HEK293 (cell line): ENCODE data around the gene PCLAF.
"Not testable (repeated sequence)": the region's sequence is repeated elsewhere in the genome, so short reads cannot be mapped to it uniquely, and the experiment has no call there.

Experiments
- CTCF ChIA-PET: fragments of 350-600 bp; formaldehyde crosslinking; extraction: SDS; loops from one replicate; lab custom pipeline; 2021; ENCODE audit warnings: antibody characterized with exemption; lab: Yijun Ruan, JAX
- POLR2A ChIA-PET: fragments of 300-600 bp; formaldehyde crosslinking; extraction: SDS; loops from one replicate; lab custom pipeline; 2020; ENCODE audit warnings: antibody characterized with exemption, inconsistent platforms; lab: Yijun Ruan, JAX
- H3K27ac ChIP-seq: fragments of 200-500 bp; sonication (Bioruptor generic); 2 replicates; pipeline ENCODE4 v1.5.1; 2014; ENCODE audit warnings: low read depth, low read length, control low read depth, inconsistent platforms; ENCODE audit errors: extremely low read depth
- H3K36me3 ChIP-seq, 2 experiments: fragments of 200-500 bp in 1 of 2; sonication (Bioruptor generic) in 1 of 2; 1 replicate in 1 of 2; 2 replicates in 1 of 2; pipeline ENCODE4 v1.5.1; 2014 to 2017; ENCODE audit warnings: inconsistent platforms in 2 of 2, low read length in 2 of 2; ENCODE audit not compliant: control insufficient read depth in 2 of 2, insufficient read depth in 1 of 2
- H3K4me1 ChIP-seq: fragments of 200-500 bp; sonication (Bioruptor generic); 2 replicates; pipeline ENCODE4 v1.5.1; 2014; ENCODE audit warnings: mild to moderate bottlenecking, low read length, inconsistent platforms; ENCODE audit not compliant: control insufficient read depth, insufficient read depth
- H3K4me3 ChIP-seq: 2 replicates; pipeline ENCODE4 v1.5.1; 2011; ENCODE audit warnings: low read depth, mild to moderate bottlenecking, control low read depth, low read length, moderate library complexity
- H3K9me3 ChIP-seq: fragments of 200-500 bp; sonication (Bioruptor generic); 2 replicates; pipeline ENCODE4 v1.5.1; 2014; ENCODE audit warnings: low read depth, low read length, inconsistent platforms; ENCODE audit not compliant: control insufficient read depth, insufficient read depth
- GLI4 ChIP-seq: fragments of 450-650 bp; formaldehyde crosslinking; IDR thresholded peaks from 2 replicates; pipeline ENCODE4 v1.5.1; 2016; ENCODE audit warnings: missing biosample characterization, missing genetic modification characterization
- KLF9 ChIP-seq: fragments of 450-650 bp; formaldehyde crosslinking; IDR thresholded peaks from 2 replicates; pipeline ENCODE4 v1.5.1; 2016; ENCODE audit warnings: missing biosample characterization, missing genetic modification characterization, low read depth
- MZF1 ChIP-seq: fragments of 450-650 bp; formaldehyde crosslinking; IDR thresholded peaks from 2 replicates; pipeline ENCODE4 v1.5.1; 2017; ENCODE audit warnings: missing biosample characterization, missing genetic modification characterization, borderline replicate concordance
- OSR2 ChIP-seq: fragments of 450-650 bp; formaldehyde crosslinking; IDR thresholded peaks from 2 replicates; pipeline ENCODE4 v1.5.1; 2016; ENCODE audit warnings: missing biosample characterization, missing genetic modification characterization
- OVOL3 ChIP-seq: fragments of 450-650 bp; formaldehyde crosslinking; IDR thresholded peaks from 2 replicates; pipeline ENCODE4 v1.5.1; 2016; ENCODE audit warnings: missing biosample characterization, missing genetic modification characterization
- SP3 ChIP-seq: fragments of 450-650 bp; formaldehyde crosslinking; IDR thresholded peaks from 2 replicates; pipeline ENCODE4 v1.5.1; 2016; ENCODE audit warnings: missing biosample characterization, missing genetic modification characterization
- YY1 ChIP-seq: fragments of 450-650 bp; formaldehyde crosslinking; IDR thresholded peaks from 2 replicates; pipeline ENCODE4 v1.5.1; 2018; ENCODE audit warnings: missing biosample characterization, missing genetic modification characterization
- ZBTB11 ChIP-seq: fragments of 450-650 bp; formaldehyde crosslinking; conservative IDR thresholded peaks from 2 replicates; pipeline ENCODE4 v1.5.1; 2016; ENCODE audit warnings: low read depth, missing biosample characterization, missing genetic modification characterization
- ZEB2 ChIP-seq: fragments of 450-650 bp; formaldehyde crosslinking; IDR thresholded peaks from 2 replicates; pipeline ENCODE4 v1.5.1; 2016; ENCODE audit warnings: missing biosample characterization, missing genetic modification characterization
- ZFP69B ChIP-seq: fragments of 450-650 bp; formaldehyde crosslinking; IDR thresholded peaks from 2 replicates; pipeline ENCODE4 v1.5.1; 2016; ENCODE audit warnings: missing biosample characterization, missing genetic modification characterization
- ZNF10 ChIP-seq: fragments of 450-650 bp; formaldehyde crosslinking; IDR thresholded peaks from 2 replicates; pipeline ENCODE4 v1.5.1; 2017; ENCODE audit warnings: missing biosample characterization, missing genetic modification characterization
- ZNF175 ChIP-seq: fragments of 450-650 bp; formaldehyde crosslinking; IDR thresholded peaks from 2 replicates; pipeline ENCODE4 v1.5.1; 2016; ENCODE audit warnings: missing biosample characterization, missing genetic modification characterization
- ZNF521 ChIP-seq: fragments of 450-650 bp; formaldehyde crosslinking; IDR thresholded peaks from 2 replicates; pipeline ENCODE4 v1.5.1; 2017; ENCODE audit warnings: missing biosample characterization, mild to moderate bottlenecking, missing genetic modification characterization
- ZNF544 ChIP-seq: fragments of 450-650 bp; formaldehyde crosslinking; IDR thresholded peaks from 2 replicates; pipeline ENCODE4 v1.5.0; 2017; ENCODE audit warnings: missing biosample characterization, missing genetic modification characterization
- ZNF548 ChIP-seq: fragments of 450-650 bp; formaldehyde crosslinking; IDR thresholded peaks from 2 replicates; pipeline ENCODE4 v1.5.1; 2016; ENCODE audit warnings: missing biosample characterization, missing genetic modification characterization
- ZNF561 ChIP-seq: fragments of 450-650 bp; IDR thresholded peaks from 2 replicates; pipeline ENCODE4 v1.5.1; 2018; ENCODE audit warnings: missing biosample characterization, missing genetic modification characterization, borderline replicate concordance
- ZNF629 ChIP-seq: fragments of 450-650 bp; formaldehyde crosslinking; IDR thresholded peaks from 2 replicates; pipeline ENCODE4 v1.5.1; 2017; ENCODE audit warnings: missing biosample characterization, missing genetic modification characterization
- ZNF791 ChIP-seq: fragments of 450-650 bp; formaldehyde crosslinking; IDR thresholded peaks from 2 replicates; pipeline ENCODE4 v1.5.1; 2016; ENCODE audit warnings: missing biosample characterization, missing genetic modification characterization
- ZNF843 ChIP-seq: fragments of 450-650 bp; formaldehyde crosslinking; IDR thresholded peaks from 2 replicates; pipeline ENCODE4 v1.5.1; 2016; ENCODE audit warnings: missing biosample characterization, missing genetic modification characterization
- TF ChIP-seq, protein P1 (sequence below): fragments of 450-650 bp; formaldehyde crosslinking; IDR thresholded peaks from 2 replicates; pipeline ENCODE4 v1.5.1; 2017; ENCODE audit warnings: missing biosample characterization, missing genetic modification characterization

PCLAF gene

GRCh38 chr15:64398575-64398974, 17.3 kb upstream of the PCLAF start (continued):
- TF ChIP-seq ZNF561 (no peak), ZNF544 (no peak), YY1 (tag by site-specific recombination) (no peak), OVOL3 (tag by site-specific recombination) (no peak), ZNF548 (tag by site-specific recombination) (no peak), ZNF791 (no peak), ZNF629 (no peak)

GRCh38 chr15:64396789-64397188, 15.5 kb upstream of the PCLAF start:
- POLR2A ChIA-PET = no interaction called here
- H3K36me3 ChIP-seq = peaks cover 24 to 58% of the 10 kb centered on the region in 2 experiments

GRCh38 chr15:64392471-64392870, 11.2 kb upstream of the PCLAF start:
- POLR2A ChIA-PET, H3K4me1 ChIP-seq, CTCF ChIA-PET, H3K27ac ChIP-seq, H3K9me3 ChIP-seq, H3K4me3 ChIP-seq: not testable (repeated sequence)
- peaks cover 16 to 28% of the 10 kb centered on the region in 2 experiments for H3K36me3 ChIP-seq

More at GRCh38 chr15:64396789-64397188, 15.5 kb upstream of the PCLAF start:
- Histone ChIP-seq H3K4me3 (no peak overlapping the region), H3K27ac (no peak overlapping the region), H3K9me3 (no peaks in the 10 kb centered on the region), H3K4me1 (no peaks in the 10 kb centered on the region)
- no peak for TF ChIP-seq KLF9 (tag by site-specific recombination)
- no peak for TF ChIP-seq ZNF544
- no peak for TF ChIP-seq ZFP69B
- no peak for TF ChIP-seq OSR2 (tag by site-specific recombination)
- no peak for TF ChIP-seq ZNF843 (tag by site-specific recombination)
- no peak for TF ChIP-seq ZNF521 (tag by site-specific recombination)
- CTCF ChIA-PET = no interaction called here

DNA sequence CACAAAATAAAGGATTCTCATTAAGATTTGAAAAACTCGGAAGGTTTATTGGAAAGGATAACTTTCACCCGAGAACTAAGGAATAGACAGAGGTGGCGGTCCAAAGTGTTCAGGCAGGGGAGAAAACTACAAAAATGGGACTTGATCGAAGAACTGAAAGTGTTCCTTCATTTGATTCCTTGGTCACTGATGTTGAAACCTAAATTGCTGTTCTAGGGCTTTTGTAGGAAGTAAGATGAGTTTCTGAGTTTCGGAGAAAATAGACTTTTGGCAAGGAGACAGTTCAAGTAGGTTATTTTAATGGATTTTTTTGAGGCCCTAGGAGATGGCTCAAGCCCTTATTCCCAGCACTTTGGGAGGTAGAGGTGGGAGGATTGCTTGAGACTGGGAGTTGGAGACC, 7.8 kb upstream of the PCLAF start:
- TF ChIP-seq SP3 (tag by site-specific recombination) (no peak), ZNF175 (tag by site-specific recombination) (no peak), ZBTB11 (tag by site-specific recombination) (no peak), MZF1 (no peak), ZEB2 (no peak), ZNF10 (tag by site-specific recombination) (no peak), GLI4 (tag by site-specific recombination) (no peak)
- TF ChIP-seq, protein P1, sequence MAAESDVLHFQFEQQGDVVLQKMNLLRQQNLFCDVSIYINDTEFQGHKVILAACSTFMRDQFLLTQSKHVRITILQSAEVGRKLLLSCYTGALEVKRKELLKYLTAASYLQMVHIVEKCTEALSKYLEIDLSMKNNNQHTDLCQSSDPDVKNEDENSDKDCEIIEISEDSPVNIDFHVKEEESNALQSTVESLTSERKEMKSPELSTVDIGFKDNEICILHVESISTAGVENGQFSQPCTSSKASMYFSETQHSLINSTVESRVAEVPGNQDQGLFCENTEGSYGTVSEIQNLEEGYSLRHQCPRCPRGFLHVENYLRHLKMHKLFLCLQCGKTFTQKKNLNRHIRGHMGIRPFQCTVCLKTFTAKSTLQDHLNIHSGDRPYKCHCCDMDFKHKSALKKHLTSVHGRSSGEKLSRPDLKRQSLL (tag by site-specific recombination) = no peak
- Histone ChIP-seq H3K27ac (no peak overlapping the region), H3K36me3 (peaks cover 0 to 4% of the 10 kb centered on the region in 2 experiments; a peak in 2 of 3 replicates), H3K4me1 (no peaks in the 10 kb centered on the region), H3K4me3 (no peak overlapping the region), H3K9me3 (no peaks in the 10 kb centered on the region)
- ChIA-PET POLR2A (no interaction called here), CTCF (interaction anchor here (0.5 to 0.9 kb wide), 2 partner anchors 73 to 292 kb away, joined by 3 to 4 read pairs; no protein-coding TSS in a partner anchor)
